Endothelial cell of umbilical vein (primary cell): ENCODE results near the gene TUBB1. TPM values are rescaled to one million over a fixed set of nuclear protein-coding genes. Genes with fewer than 3 reads are reported as not detected.

ENCODE experiments used
- BruUV-seq: library from RNA; stranded (reverse); fragments of 400-500 nt; replicated peaks from 2 replicates; lab custom pipeline; 2021; lab: Mats Ljungman, UMichigan
- CTCF ChIA-PET: fragments of 300-600, 350-600 bp; sonication (Branson Sonifier 250); formaldehyde crosslinking; loops from one replicate; lab custom pipeline; 2021; ENCODE audit warnings: antibody characterized with exemption, inconsistent platforms; lab: Charles Lee
- POLR2A ChIA-PET: fragments of 300-600, 350-600 bp; sonication (Branson Sonifier 250); formaldehyde crosslinking; loops from one replicate; lab custom pipeline; 2021; ENCODE audit warnings: antibody characterized with exemption, inconsistent platforms; lab: Charles Lee
- DNase-seq: peaks from one replicate; pipeline ENCODE4 v3.0.0-alpha.2; 2011; ENCODE audit warnings: low read depth, low spot score
- FAIRE-seq: peaks from 2 replicates; lab custom pipeline; 2011; peaks lifted over from hg19 to GRCh38; lab: Jason Lieb, UNC
- H2AFZ ChIP-seq: 2 replicates; pipeline ENCODE4 v1.6.0; 2012; ENCODE audit warnings: low read depth, low read length, control low read depth, inconsistent platforms
- H3K27ac ChIP-seq: 2 replicates; pipeline ENCODE4 v1.5.1; 2011; ENCODE audit warnings: low read depth, mild to moderate bottlenecking, control low read depth, low read length, moderate library complexity; ENCODE audit not compliant: insufficient read depth
- H3K27me3 ChIP-seq, 2 experiments: 2 replicates each; pipeline versions ENCODE4 v1.6.0 to v1.6.1; 2011; ENCODE audit warnings: low read length in 2 of 2, mixed read lengths in 1 of 2; ENCODE audit not compliant: control insufficient read depth in 2 of 2, insufficient read depth in 2 of 2
- H3K36me3 ChIP-seq, 2 experiments: 2 replicates in 1 of 2; 3 replicates in 1 of 2; pipeline ENCODE4 v1.5.1; 2011; ENCODE audit warnings: low read length in 2 of 2, mild to moderate bottlenecking in 1 of 2, moderate library complexity in 1 of 2; ENCODE audit not compliant: control insufficient read depth in 2 of 2, insufficient read depth in 2 of 2; ENCODE audit errors: extremely low read depth in 1 of 2
- H3K4me1 ChIP-seq: 3 replicates; pipeline ENCODE4 v1.5.1; 2011; ENCODE audit warnings: mild to moderate bottlenecking, low read length; ENCODE audit not compliant: control insufficient read depth, insufficient read depth; ENCODE audit errors: extremely low read depth
- H3K4me2 ChIP-seq: 2 replicates; pipeline ENCODE4 v1.6.1; 2011; ENCODE audit warnings: low read length, control low read depth, mixed read lengths; ENCODE audit not compliant: insufficient read depth
- H3K4me3 ChIP-seq, 3 experiments: fragments of 200-600 bp in 1 of 3; sonication (generic), shearing (Covaris generic) in 1 of 3; replicated peaks in 1 of 3; 2 replicates each; pipeline ENCODE4 v1.5.1; 2011 to 2016; ENCODE audit warnings: control low read depth in 3 of 3, low read length in 3 of 3, mild to moderate bottlenecking in 2 of 3, inconsistent platforms in 1 of 3, low read depth in 1 of 3, moderate library complexity in 1 of 3; ENCODE audit not compliant: insufficient read depth in 1 of 3
- H3K79me2 ChIP-seq: 2 replicates; pipeline ENCODE4 v1.6.0; 2012; ENCODE audit warnings: low read length, inconsistent platforms; ENCODE audit not compliant: control insufficient read depth, insufficient read depth
- H3K9ac ChIP-seq: replicated peaks from 2 replicates; pipeline ENCODE3; 2011; ENCODE audit warnings: low read length, control low read depth; ENCODE audit not compliant: insufficient read depth; ENCODE audit errors: extremely low read depth
- H3K9me1 ChIP-seq: replicated peaks from 3 replicates; pipeline ENCODE4 v1.6.0; 2011; ENCODE audit warnings: mild to moderate bottlenecking, low read length; ENCODE audit not compliant: control insufficient read depth, insufficient read depth; ENCODE audit errors: extremely low read depth
- H3K9me3 ChIP-seq: replicated peaks from 2 replicates; pipeline ENCODE4 v1.5.1; 2012; ENCODE audit warnings: low read length, inconsistent platforms; ENCODE audit not compliant: control insufficient read depth, insufficient read depth
- H4K20me1 ChIP-seq: replicated peaks from 2 replicates; pipeline ENCODE3; 2011; ENCODE audit warnings: mild to moderate bottlenecking, low read length; ENCODE audit not compliant: control insufficient read depth, insufficient read depth; ENCODE audit errors: extremely low read depth
- CTCF ChIP-seq, 2 donors: IDR thresholded peaks; 1 replicate in 1 of 2; 2 replicates in 1 of 2; pipeline ENCODE4 v1.5.1; 2011; ENCODE audit warnings: low read length in 2 of 2, mild to moderate bottlenecking in 2 of 2, moderate library complexity in 2 of 2, control low read depth in 1 of 2, inconsistent platforms in 1 of 2, low read depth in 1 of 2; ENCODE audit not compliant: insufficient read depth in 1 of 2; ENCODE audit errors: extremely low read depth in 1 of 2
- EZH2 ChIP-seq: IDR thresholded peaks from 2 replicates; pipeline ENCODE4 v1.6.1; 2012; ENCODE audit warnings: borderline replicate concordance, low read depth, mild to moderate bottlenecking, moderate library complexity, low read length, inconsistent platforms; ENCODE audit not compliant: severe bottlenecking
- FOS ChIP-seq: IDR thresholded peaks from 2 replicates; pipeline ENCODE4 v1.6.1; 2011; ENCODE audit warnings: mild to moderate bottlenecking, low read length, moderate library complexity, borderline replicate concordance; ENCODE audit not compliant: insufficient read depth
- GATA2 ChIP-seq: IDR thresholded peaks from 2 replicates; pipeline ENCODE4 v1.7.0; 2011; ENCODE audit warnings: low read depth, mild to moderate bottlenecking, moderate library complexity, mixed read lengths, low read length; ENCODE audit not compliant: insufficient read length, insufficient read depth
- JUN ChIP-seq: IDR thresholded peaks from 2 replicates; pipeline ENCODE4 v1.6.1; 2011; ENCODE audit warnings: borderline replicate concordance, low read depth; ENCODE audit not compliant: insufficient read length, insufficient read depth
- MYC ChIP-seq: IDR thresholded peaks from one replicate; pipeline ENCODE4 v1.6.1; 2011; ENCODE audit warnings: mild to moderate bottlenecking, low read depth, low read length
- POLR2A ChIP-seq: IDR thresholded peaks from 2 replicates; pipeline ENCODE4 v1.6.1; 2012; ENCODE audit warnings: low read depth, mild to moderate bottlenecking, control low read depth, low read length
- POLR2AphosphoS5 ChIP-seq: IDR thresholded peaks from 2 replicates; pipeline ENCODE4 v1.6.1; 2012; ENCODE audit warnings: low read depth, mild to moderate bottlenecking, control low read depth, low read length, moderate library complexity; ENCODE audit not compliant: insufficient read depth
- dilution Hi-C: fragments of 300-500 bp; cut with MboI; formaldehyde crosslinking; loops from one replicate; pipeline ENCODE4 v1.15.0; 2019; ENCODE audit warnings: low sequenced_read_pairs; ENCODE audit not compliant: extremely low pct_ligation_motif_present
- intact Hi-C: fragments of 100-400 bp; cut with micrococcal nuclease; formaldehyde crosslinking; loops from one replicate; pipeline ENCODE4 v1.10.0; 2022
- polyA plus RNA-seq, 4 experiments: library from polyadenylated mRNA; depleted of rRNA in 3 of 4; stranded (reverse) in 3 of 4; unstranded in 1 of 4; fragments of >200 nt; gene quantifications; 2 replicates each; pipeline versions ENCODE4 v1.2.1 to v1.2.3, GENCODE V29; 2011 to 2012; ENCODE audit warnings: missing spikeins in 1 of 4
- total RNA-seq: library from RNA; stranded (reverse); gene quantifications from 2 replicates; pipeline ENCODE4 v1.2.3, GENCODE V29; 2021
- TF ChIP-seq, protein P1 (sequence below): IDR thresholded peaks from 2 replicates; pipeline ENCODE4 v1.6.1; 2011; ENCODE audit not compliant: insufficient read depth, insufficient read length

The TUBB1 gene
- total and polyA plus RNA-seq, 2 donors (not counting 3 experiments of a cell fraction or from before 2014, with no cell fraction given): 0.04 TPM; not detected in 1

DNA sequence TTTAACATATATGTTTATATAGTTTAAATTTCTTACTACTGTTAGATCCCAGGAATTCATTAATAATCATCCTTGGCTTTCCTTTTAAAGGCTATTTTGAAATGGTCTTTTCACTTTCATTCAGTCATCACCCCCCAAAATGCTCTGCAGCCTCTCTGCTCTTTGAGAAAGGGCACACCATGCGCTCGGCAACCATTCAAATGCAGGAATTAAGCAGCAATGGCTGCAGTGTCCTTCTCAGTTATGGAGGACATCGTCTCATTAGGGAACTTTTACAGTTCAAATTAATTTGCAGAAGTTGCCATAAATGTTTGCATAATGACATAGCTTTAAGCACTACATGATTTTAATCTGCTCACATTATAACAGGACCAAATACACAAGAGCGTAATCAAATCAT, 6.3 kb downstream of the TUBB1 start:
- POLR2A ChIA-PET: no interaction called here
- TF ChIP-seq MYC (no peak), JUN (no peak), POLR2A (no peak), EZH2 (no peak), POLR2AphosphoS5 (no peak), CTCF (IDR thresholded peaks at IDR 0.05; ENCODE audit: extremely low read depth in 1 of 2, insufficient read depth in 1 of 2, low read depth in 1 of 2, low read length in 2 of 2) (no peak), FOS (no peak), GATA2 (no peak)
- TF ChIP-seq, protein P1, sequence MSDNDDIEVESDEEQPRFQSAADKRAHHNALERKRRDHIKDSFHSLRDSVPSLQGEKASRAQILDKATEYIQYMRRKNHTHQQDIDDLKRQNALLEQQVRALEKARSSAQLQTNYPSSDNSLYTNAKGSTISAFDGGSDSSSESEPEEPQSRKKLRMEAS: no peak
- intact Hi-C loops: no loop called here

More for the DNA sequence above, 6.3 kb downstream of the TUBB1 start:
- FAIRE-seq (no peak), DNase-seq (no peak)
- peaks cover 62% of the 10 kb centered on the region for H3K79me2 ChIP-seq
- H3K27me3 ChIP-seq: no peaks in the 10 kb centered on the region
- dilution Hi-C loops: no loop called here
- no peak overlapping the region for H2AFZ ChIP-seq
- H3K4me3 ChIP-seq: no peak overlapping the region
- H3K4me2 ChIP-seq: no peak overlapping the region
- no peaks in the 10 kb centered on the region for H3K9me3 ChIP-seq
- BruUV-seq: no TSS peak
- H4K20me1 ChIP-seq: no peaks in the 10 kb centered on the region
- peaks cover 27% of the 10 kb centered on the region for H3K4me1 ChIP-seq
- H3K9ac ChIP-seq: no peak overlapping the region
- H3K36me3 ChIP-seq: peaks cover 18 to 22% of the 10 kb centered on the region in 2 experiments
- CTCF ChIA-PET: interaction anchor here (0.8 kb wide), 1 partner anchor 13 kb away, joined by 3 read pairs; no protein-coding TSS in a partner anchor
- no peaks in the 10 kb centered on the region for H3K9me1 ChIP-seq
- H3K27ac ChIP-seq: no peak overlapping the region
